GM12892 (cell line): ENCODE measurements around the gene MED25.

Experiments
- POLR2A ChIP-seq: IDR thresholded peaks from 2 replicates; pipeline ENCODE4 v1.6.1; 2011; ENCODE audit warnings: low read depth, low read length, control low read depth
- POLR2AphosphoS5 ChIP-seq: IDR thresholded peaks from 2 replicates; pipeline ENCODE4 v1.6.1; 2011; ENCODE audit warnings: low read depth, low read length, control low read depth

- TF ChIP-seq POLR2A = no peak
- no peak for TF ChIP-seq POLR2AphosphoS5
Observed at GRCh38 chr19:49820125-49820524, 2.0 kb downstream of the MED25 start.
